Stomach (tissue), 4 donors: ENCODE results near the gene MAST4.

Experiments used
- CTCF ChIP-seq, 7 experiments: fragments of 450-650 bp in 4 of 7; fragments of 200-600 bp in 3 of 7; sonication (generic) in 3 of 7; IDR thresholded peaks; one replicate each; pipeline ENCODE4 v1.5.1; 2016 to 2019; ENCODE audit warnings: antibody characterized with exemption in 7 of 7, control low read depth in 2 of 7, mild to moderate bottlenecking in 1 of 7
- POLR2A ChIP-seq, 4 donors: fragments of 450-650 bp; IDR thresholded peaks; one replicate each; pipeline ENCODE4 v1.6.1; 2016; ENCODE audit warnings: antibody characterized with exemption in 4 of 4, control low read depth in 2 of 4, mild to moderate bottlenecking in 1 of 4, moderate library complexity in 1 of 4
- POLR2AphosphoS5 ChIP-seq, 3 donors: sonication (generic); formaldehyde crosslinking; IDR thresholded peaks; one replicate each; pipeline ENCODE4 v1.6.1; 2016; ENCODE audit warnings: antibody characterized with exemption in 3 of 3

- TF ChIP-seq CTCF (IDR thresholded peaks at IDR 0.05) (no peak), POLR2AphosphoS5 (IDR thresholded peaks at IDR 0.05) (no peak), POLR2A (IDR thresholded peaks at IDR 0.05) (no peak)
These were observed 279.1 kb downstream of the MAST4 start for GRCh38 chr5:66875315-66875714.
